ENCODE results near the gene LENEP.

Gene LENEP

GRCh38 chr1:155012026-155012546 is 18.7 kb downstream of the LENEP start:
- H3K4me3 ChIP-seq (ENCODE audit: low read depth in 1 of 2, low read length in 2 of 2), result no peak overlapping the region
- DNase-seq (no peak), ATAC-seq (ENCODE audit: insufficient read depth, low read depth) (no peak)
- peaks cover 10% of the 10 kb centered on the region; the same call in 1 of the 2 replicates for H3K4me1 ChIP-seq (ENCODE audit: insufficient read depth, low read length)
- TF ChIP-seq CTCF (IDR thresholded peaks at IDR 0.05; ENCODE audit: borderline replicate concordance, extremely low read depth, low read length, poor library complexity, severe bottlenecking), result no peak
- no peak for TF ChIP-seq EZH2 (IDR thresholded peaks at IDR 0.05; ENCODE audit: borderline replicate concordance, low read depth, low read length, severe bottlenecking)
- no peaks in the 10 kb centered on the region for H3K9me3 ChIP-seq (ENCODE audit: insufficient read depth, low read length, severe bottlenecking)
- no peak overlapping the region for H3K4me2 ChIP-seq (ENCODE audit: insufficient read depth, low read length)
- H3K9ac ChIP-seq (ENCODE audit: low read depth, low read length), result no peak overlapping the region
- no peaks in the 10 kb centered on the region for H3K36me3 ChIP-seq (ENCODE audit: insufficient read depth, low read length)
- peaks cover 64% of the 10 kb centered on the region for H4K20me1 ChIP-seq (ENCODE audit: insufficient read depth, low read length)
- no peaks in the 10 kb centered on the region for H3K79me2 ChIP-seq (ENCODE audit: insufficient read depth, low read length)
- H3K27me3 ChIP-seq (ENCODE audit: insufficient read depth, low read length, poor library complexity), result peaks cover 15% of the 10 kb centered on the region
- no peak overlapping the region for H3K27ac ChIP-seq (ENCODE audit: low read length)
- H2AFZ ChIP-seq (ENCODE audit: low read depth, low read length), result no peak overlapping the region

GRCh38 chr1:155012776-155013602 is 19.6 kb downstream of the LENEP start:
- H3K79me2 ChIP-seq (ENCODE audit: insufficient read depth, low read length), result no peaks in the 10 kb centered on the region
- H3K9me3 ChIP-seq (ENCODE audit: insufficient read depth, low read length, severe bottlenecking), result no peaks in the 10 kb centered on the region
- DNase-seq, result no peak
- TF ChIP-seq CTCF (IDR thresholded peaks at IDR 0.05; ENCODE audit: borderline replicate concordance, extremely low read depth, low read length, poor library complexity, severe bottlenecking) (no peak), EZH2 (IDR thresholded peaks at IDR 0.05; ENCODE audit: borderline replicate concordance, low read depth, low read length, severe bottlenecking) (no peak)
- no peak for ATAC-seq (ENCODE audit: insufficient read depth, low read depth)
- peaks cover 15% of the 10 kb centered on the region for H3K27me3 ChIP-seq (ENCODE audit: insufficient read depth, low read length, poor library complexity)
- peaks cover 19% of the 10 kb centered on the region for H3K4me1 ChIP-seq (ENCODE audit: insufficient read depth, low read length)
- H2AFZ ChIP-seq (ENCODE audit: low read depth, low read length), result no peak overlapping the region
- H3K36me3 ChIP-seq (ENCODE audit: insufficient read depth, low read length), result no peaks in the 10 kb centered on the region
- H3K4me2 ChIP-seq (ENCODE audit: insufficient read depth, low read length), result no peak overlapping the region
- H4K20me1 ChIP-seq (ENCODE audit: insufficient read depth, low read length), result peaks cover 64% of the 10 kb centered on the region
- no peak overlapping the region for H3K27ac ChIP-seq (ENCODE audit: low read length)
- H3K9ac ChIP-seq (ENCODE audit: low read depth, low read length), result no peak overlapping the region
- H3K4me3 ChIP-seq (ENCODE audit: low read depth in 1 of 2, low read length in 2 of 2), result no peak overlapping the region

- no peak for ATAC-seq (ENCODE audit: insufficient read depth, low read depth)
- no peak for TF ChIP-seq EZH2 (IDR thresholded peaks at IDR 0.05; ENCODE audit: borderline replicate concordance, low read depth, low read length, severe bottlenecking)
- no peak for TF ChIP-seq CTCF (IDR thresholded peaks at IDR 0.05; ENCODE audit: borderline replicate concordance, extremely low read depth, low read length, poor library complexity, severe bottlenecking)
These were observed 20.2 kb downstream of the LENEP start for GRCh38 chr1:155013632-155014031.

More at GRCh38 chr1:155013632-155014031, 20.2 kb downstream of the LENEP start:
- peaks cover 64% of the 10 kb centered on the region for H4K20me1 ChIP-seq (ENCODE audit: insufficient read depth, low read length)
- H3K4me1 ChIP-seq (ENCODE audit: insufficient read depth, low read length), result peaks cover 20% of the 10 kb centered on the region
- no peak overlapping the region for H3K27ac ChIP-seq (ENCODE audit: low read length)
- no peaks in the 10 kb centered on the region for H3K9me3 ChIP-seq (ENCODE audit: insufficient read depth, low read length, severe bottlenecking)
- no peak overlapping the region for H3K4me2 ChIP-seq (ENCODE audit: insufficient read depth, low read length)
- H3K36me3 ChIP-seq (ENCODE audit: insufficient read depth, low read length), result no peaks in the 10 kb centered on the region
- H3K9ac ChIP-seq (ENCODE audit: low read depth, low read length), result no peak overlapping the region
- peak; percentile 32 for DNase-seq
- peaks cover 16% of the 10 kb centered on the region for H3K27me3 ChIP-seq (ENCODE audit: insufficient read depth, low read length, poor library complexity)
- H3K4me3 ChIP-seq (ENCODE audit: low read depth in 1 of 2, low read length in 2 of 2), result no peak overlapping the region
- H3K79me2 ChIP-seq (ENCODE audit: insufficient read depth, low read length), result no peaks in the 10 kb centered on the region
- H2AFZ ChIP-seq (ENCODE audit: low read depth, low read length), result no peak overlapping the region

All from DND-41 (cell line).